A549 treated with DMSO at 1 μM for 4 hours (cell line): ENCODE measurements around the gene NLRC4. TPM values are rescaled to one million over a fixed set of nuclear protein-coding genes. Genes with fewer than 3 reads are reported as not detected.

ENCODE experiments used
- total RNA-seq: library from RNA; stranded (reverse); fragments of 200-300 nt; extraction: Qiagen RNA extraction; gene quantifications from 5 replicates; pipeline ENCODE4 v1.2.3, GENCODE V29; 2022; ENCODE audit warnings: low read depth

NLRC4 gene, protein sequence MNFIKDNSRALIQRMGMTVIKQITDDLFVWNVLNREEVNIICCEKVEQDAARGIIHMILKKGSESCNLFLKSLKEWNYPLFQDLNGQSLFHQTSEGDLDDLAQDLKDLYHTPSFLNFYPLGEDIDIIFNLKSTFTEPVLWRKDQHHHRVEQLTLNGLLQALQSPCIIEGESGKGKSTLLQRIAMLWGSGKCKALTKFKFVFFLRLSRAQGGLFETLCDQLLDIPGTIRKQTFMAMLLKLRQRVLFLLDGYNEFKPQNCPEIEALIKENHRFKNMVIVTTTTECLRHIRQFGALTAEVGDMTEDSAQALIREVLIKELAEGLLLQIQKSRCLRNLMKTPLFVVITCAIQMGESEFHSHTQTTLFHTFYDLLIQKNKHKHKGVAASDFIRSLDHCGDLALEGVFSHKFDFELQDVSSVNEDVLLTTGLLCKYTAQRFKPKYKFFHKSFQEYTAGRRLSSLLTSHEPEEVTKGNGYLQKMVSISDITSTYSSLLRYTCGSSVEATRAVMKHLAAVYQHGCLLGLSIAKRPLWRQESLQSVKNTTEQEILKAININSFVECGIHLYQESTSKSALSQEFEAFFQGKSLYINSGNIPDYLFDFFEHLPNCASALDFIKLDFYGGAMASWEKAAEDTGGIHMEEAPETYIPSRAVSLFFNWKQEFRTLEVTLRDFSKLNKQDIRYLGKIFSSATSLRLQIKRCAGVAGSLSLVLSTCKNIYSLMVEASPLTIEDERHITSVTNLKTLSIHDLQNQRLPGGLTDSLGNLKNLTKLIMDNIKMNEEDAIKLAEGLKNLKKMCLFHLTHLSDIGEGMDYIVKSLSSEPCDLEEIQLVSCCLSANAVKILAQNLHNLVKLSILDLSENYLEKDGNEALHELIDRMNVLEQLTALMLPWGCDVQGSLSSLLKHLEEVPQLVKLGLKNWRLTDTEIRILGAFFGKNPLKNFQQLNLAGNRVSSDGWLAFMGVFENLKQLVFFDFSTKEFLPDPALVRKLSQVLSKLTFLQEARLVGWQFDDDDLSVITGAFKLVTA
- total RNA-seq, result 0.05 TPM in 1 of 5 replicates, not detected in the others

DNA sequence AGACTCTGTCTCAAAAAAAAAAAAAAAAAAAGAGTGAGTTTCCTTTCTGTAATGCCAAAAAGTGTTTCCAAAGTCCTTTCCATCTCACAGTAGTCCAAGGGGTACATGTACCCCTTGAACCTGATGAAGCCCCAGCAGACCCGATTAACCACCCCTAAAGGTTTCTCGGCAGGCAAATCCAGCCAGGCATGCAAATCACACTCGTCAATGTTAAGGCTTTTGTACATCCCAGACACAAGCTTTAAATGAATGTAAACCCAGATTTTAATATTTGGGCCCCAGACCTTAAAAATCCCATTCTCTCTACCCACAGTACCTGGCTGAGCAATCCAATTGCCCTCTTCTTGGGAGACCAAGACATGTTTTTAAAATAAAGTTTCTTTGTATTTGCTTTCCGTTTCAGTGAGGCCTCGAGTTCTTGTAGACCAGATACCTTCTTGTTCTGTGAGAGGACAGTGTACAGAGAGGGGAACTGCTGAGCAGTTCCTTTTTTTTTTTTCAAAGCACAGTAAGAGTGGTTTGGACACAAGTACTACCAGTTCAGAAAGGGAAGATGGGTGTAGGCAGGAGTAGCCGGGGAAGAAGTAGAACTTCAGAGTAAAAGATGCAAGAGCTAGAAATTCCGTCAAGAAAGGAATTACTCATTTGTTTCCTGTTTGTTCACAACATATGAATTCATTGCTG lies at the start of gene NLRC4:
Gene NLRC4 (minus strand): TSS at position 465 of the 684 bp plus-strand sequence. CDS start 8,111 bp downstream, outside the sequence.

GRCh38 chr2:32277674-32278477 lies 13.2 kb upstream of the NLRC4 start, which contains the start of gene YIPF4:
Gene YIPF4, plus strand, starts transcription at chr2:32277904. Its CDS starts 252 bp downstream, at chr2:32278156.

Other genes starting within 250 kb of the NLRC4 start
- 106 to 119 TPM (median 108 TPM) in 5 replicates for gene DPY30, start 225.1 kb downstream of the NLRC4 start, total RNA-seq
- 12.4 to 20.6 TPM (median 18.0 TPM) in 5 replicates for gene SPAST, start 201.3 kb downstream of the NLRC4 start, total RNA-seq
- 13.8 to 22.9 TPM (median 18.9 TPM) in 5 replicates for gene SLC30A6, start 99.0 kb downstream of the NLRC4 start, total RNA-seq
- 39.8 to 66.6 TPM (median 53.5 TPM) in 5 replicates for gene YIPF4, start 13.0 kb upstream of the NLRC4 start, total RNA-seq
- 31.9 to 40.4 TPM (median 38.5 TPM) in 5 replicates for gene BIRC6, start 92.1 kb upstream of the NLRC4 start, total RNA-seq